ENCODE data around the gene ERVMER34-1.

The ERVMER34-1 gene

GRCh38 chr4:52750819-52751486 lies at the start of gene ERVMER34-1:
TSS of gene ERVMER34-1 (minus strand) at chr4:52751425. CDS start at chr4:52745520, 5,905 bp downstream.
- no peak for TF ChIP-seq CTCF (IDR thresholded peaks at IDR 0.05; ENCODE audit: borderline replicate concordance, control extremely low read depth, extremely low read depth, insufficient read depth, missing control alignments)
- peak; percentile 35 for DNase-seq (ENCODE audit: low spot score)
- in situ Hi-C loops (cut with MboI; ENCODE audit: low sequenced_read_pairs, unreplicated experiment), result no loop called here

- TF ChIP-seq CTCF (IDR thresholded peaks at IDR 0.05; ENCODE audit: borderline replicate concordance, control extremely low read depth, extremely low read depth, insufficient read depth, missing control alignments), result no peak
- in situ Hi-C loops (cut with MboI; ENCODE audit: low sequenced_read_pairs, unreplicated experiment), result no loop called here
- no peak for DNase-seq (ENCODE audit: low spot score)
Observed at GRCh38 chr4:52799813-52800212, 48.6 kb upstream of the ERVMER34-1 start.

GRCh38 chr4:52795533-52795932 lies 44.3 kb upstream of the ERVMER34-1 start:
- TF ChIP-seq CTCF (IDR thresholded peaks at IDR 0.05; ENCODE audit: borderline replicate concordance, control extremely low read depth, extremely low read depth, insufficient read depth, missing control alignments), result no peak
- DNase-seq (ENCODE audit: low spot score), result no peak
- in situ Hi-C loops (cut with MboI; ENCODE audit: low sequenced_read_pairs, unreplicated experiment), result no loop called here

GRCh38 chr4:52791936-52792335 lies 40.7 kb upstream of the ERVMER34-1 start:
- in situ Hi-C loops (cut with MboI; ENCODE audit: low sequenced_read_pairs, unreplicated experiment), result no loop called here
- no peak for TF ChIP-seq CTCF (IDR thresholded peaks at IDR 0.05; ENCODE audit: borderline replicate concordance, control extremely low read depth, extremely low read depth, insufficient read depth, missing control alignments)
- no peak for DNase-seq (ENCODE audit: low spot score)

- DNase-seq (ENCODE audit: low spot score), result no peak
- no peak for TF ChIP-seq CTCF (IDR thresholded peaks at IDR 0.05; ENCODE audit: borderline replicate concordance, control extremely low read depth, extremely low read depth, insufficient read depth, missing control alignments)
Observed at GRCh38 chr4:52789774-52790173, 38.5 kb upstream of the ERVMER34-1 start.

GRCh38 chr4:52788806-52789205 lies 37.6 kb upstream of the ERVMER34-1 start:
- DNase-seq (ENCODE audit: low spot score), result no peak
- in situ Hi-C loops (cut with MboI; ENCODE audit: low sequenced_read_pairs, unreplicated experiment), result no loop called here
- TF ChIP-seq CTCF (IDR thresholded peaks at IDR 0.05; ENCODE audit: borderline replicate concordance, control extremely low read depth, extremely low read depth, insufficient read depth, missing control alignments), result no peak

More at GRCh38 chr4:52789774-52790173, 38.5 kb upstream of the ERVMER34-1 start:
- in situ Hi-C loops (cut with MboI; ENCODE audit: low sequenced_read_pairs, unreplicated experiment), result no loop called here
